Measurements from ENCODE around the gene MPP7. TPM values are rescaled to one million over a fixed set of nuclear protein-coding genes. Genes with fewer than 3 reads are reported as not detected.

The MPP7 gene
- polyA plus RNA-seq, 1 experiment, result 1.0 TPM

GRCh38 chr10:28294169-28294532 is 8.7 kb downstream of the MPP7 start:
- TF ChIP-seq, protein P1, sequence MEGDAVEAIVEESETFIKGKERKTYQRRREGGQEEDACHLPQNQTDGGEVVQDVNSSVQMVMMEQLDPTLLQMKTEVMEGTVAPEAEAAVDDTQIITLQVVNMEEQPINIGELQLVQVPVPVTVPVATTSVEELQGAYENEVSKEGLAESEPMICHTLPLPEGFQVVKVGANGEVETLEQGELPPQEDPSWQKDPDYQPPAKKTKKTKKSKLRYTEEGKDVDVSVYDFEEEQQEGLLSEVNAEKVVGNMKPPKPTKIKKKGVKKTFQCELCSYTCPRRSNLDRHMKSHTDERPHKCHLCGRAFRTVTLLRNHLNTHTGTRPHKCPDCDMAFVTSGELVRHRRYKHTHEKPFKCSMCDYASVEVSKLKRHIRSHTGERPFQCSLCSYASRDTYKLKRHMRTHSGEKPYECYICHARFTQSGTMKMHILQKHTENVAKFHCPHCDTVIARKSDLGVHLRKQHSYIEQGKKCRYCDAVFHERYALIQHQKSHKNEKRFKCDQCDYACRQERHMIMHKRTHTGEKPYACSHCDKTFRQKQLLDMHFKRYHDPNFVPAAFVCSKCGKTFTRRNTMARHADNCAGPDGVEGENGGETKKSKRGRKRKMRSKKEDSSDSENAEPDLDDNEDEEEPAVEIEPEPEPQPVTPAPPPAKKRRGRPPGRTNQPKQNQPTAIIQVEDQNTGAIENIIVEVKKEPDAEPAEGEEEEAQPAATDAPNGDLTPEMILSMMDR (IDR thresholded peaks at IDR 0.05; ENCODE audit: insufficient read depth, low read depth, low read length), result no peak
- Histone ChIP-seq H3K4me3 (ENCODE audit: low read depth, low read length) (no peak overlapping the region), H3K36me3 (ENCODE audit: control insufficient read depth, insufficient read depth, low read length) (no peaks in the 10 kb centered on the region), H3K27me3 (ENCODE audit: control insufficient read depth, insufficient read depth, low read length) (0 out of 2 replicates have a peak, but pooled peaks cover 4% of the 10 kb centered on the region)
- no peak for DNase-seq (ENCODE audit: low read depth)
- ChIA-PET POLR2A (no interaction called here), CTCF (interaction anchor here (1.0 to 1.1 kb wide), 2 partner anchors 47 to 87 kb away, joined by 3 to 4 read pairs; no protein-coding TSS in a partner anchor)

DNA sequence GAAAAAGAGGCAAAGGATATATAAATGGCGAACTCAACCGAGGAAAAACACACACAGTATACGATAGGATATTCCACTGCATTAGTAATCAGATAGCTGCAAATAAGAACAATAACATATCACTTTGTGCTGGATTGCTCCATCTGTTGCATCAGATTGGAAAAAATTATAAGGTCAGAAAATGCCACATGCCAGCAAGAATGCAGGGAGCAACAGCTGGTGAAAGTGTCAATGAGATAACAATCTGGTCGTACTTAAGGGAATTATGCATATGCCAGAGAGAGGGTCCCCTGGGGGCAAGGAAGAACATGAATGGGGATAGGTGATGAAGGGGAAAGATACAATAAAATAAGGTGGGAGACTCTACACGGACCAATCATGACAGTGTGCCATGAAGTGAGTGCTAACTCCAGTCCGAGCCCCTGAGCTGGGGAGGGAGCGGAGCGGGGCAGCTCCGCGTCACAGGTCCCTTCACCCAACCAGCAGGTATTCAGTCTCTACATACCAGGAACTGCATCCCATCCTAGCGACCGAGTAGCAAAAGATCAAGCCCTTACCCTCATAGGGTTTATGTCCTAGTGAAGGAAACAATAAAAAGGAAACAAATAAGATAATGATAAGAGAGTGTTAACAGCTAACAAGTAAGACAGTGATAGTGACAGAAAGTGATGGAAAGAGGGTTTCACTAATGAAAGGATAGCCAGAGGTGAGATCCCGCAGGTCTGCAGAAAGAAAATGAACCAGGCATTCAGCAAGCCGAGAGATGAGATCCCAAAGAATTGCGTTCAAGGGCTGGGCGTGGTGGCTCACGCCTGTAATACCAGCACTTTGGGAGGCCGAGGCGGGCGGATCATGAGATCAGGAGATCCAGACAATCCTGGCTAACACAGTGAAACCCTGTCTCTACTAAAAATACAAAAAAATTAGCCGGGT is 9.4 kb downstream of the MPP7 start:
- Histone ChIP-seq H3K27me3 (ENCODE audit: control insufficient read depth, insufficient read depth, low read length) (0 out of 2 replicates have a peak, but pooled peaks cover 4% of the 10 kb centered on the region), H3K4me3 (ENCODE audit: low read depth, low read length) (no peak overlapping the region), H3K36me3 (ENCODE audit: control insufficient read depth, insufficient read depth, low read length) (no peaks in the 10 kb centered on the region)
- TF ChIP-seq, protein P1 (IDR thresholded peaks at IDR 0.05; ENCODE audit: insufficient read depth, low read depth, low read length), result no peak
- DNase-seq (ENCODE audit: low read depth), result no peak
- ChIA-PET POLR2A (no interaction called here), CTCF (interaction anchor here (1.0 to 1.1 kb wide), 2 partner anchors 46 to 88 kb away, joined by 3 to 4 read pairs; no protein-coding TSS in a partner anchor)

GRCh38 chr10:28291881-28292297 is 11.0 kb downstream of the MPP7 start:
- Histone ChIP-seq H3K27me3 (ENCODE audit: control insufficient read depth, insufficient read depth, low read length) (0 out of 2 replicates have a peak, but pooled peaks cover 4% of the 10 kb centered on the region), H3K4me3 (ENCODE audit: low read depth, low read length) (no peak overlapping the region), H3K36me3 (ENCODE audit: control insufficient read depth, insufficient read depth, low read length) (no peaks in the 10 kb centered on the region)
- TF ChIP-seq, protein P1 (IDR thresholded peaks at IDR 0.05; ENCODE audit: insufficient read depth, low read depth, low read length), result no peak
- CTCF ChIA-PET, result interaction anchor here (1.2 to 1.5 kb wide), 2 partner anchors 9 to 10 kb away, joined by 3 to 4 read pairs; no protein-coding TSS in a partner anchor
- POLR2A ChIA-PET, result no interaction called here
- peak; percentile 53 for DNase-seq (ENCODE audit: low read depth)

DNA sequence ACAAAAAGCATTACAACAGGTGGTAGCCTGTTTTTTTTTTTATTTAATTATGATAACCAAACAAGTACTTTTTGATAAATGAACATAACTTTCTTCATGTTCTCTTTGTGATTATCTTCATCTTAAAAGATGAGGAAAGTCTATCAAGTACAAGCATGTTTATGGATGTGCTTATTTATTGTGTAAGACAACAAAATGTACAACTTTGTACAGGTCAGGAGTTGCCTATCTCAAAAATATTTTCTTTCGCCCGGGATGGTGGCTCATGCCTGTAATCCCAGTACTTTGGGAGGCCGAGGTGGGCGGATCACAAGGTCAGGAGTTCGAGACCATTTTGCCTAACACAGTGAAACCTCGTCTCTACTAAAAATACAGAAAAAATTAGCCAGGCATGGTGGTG is 17.0 kb downstream of the MPP7 start:
- DNase-seq (ENCODE audit: low read depth), result no peak
- CTCF ChIA-PET, result no interaction called here
- no peak overlapping the region for H3K4me3 ChIP-seq (ENCODE audit: low read depth, low read length)
- no peaks in the 10 kb centered on the region for H3K27me3 ChIP-seq (ENCODE audit: control insufficient read depth, insufficient read depth, low read length)
- H3K36me3 ChIP-seq (ENCODE audit: control insufficient read depth, insufficient read depth, low read length), result no peaks in the 10 kb centered on the region
- TF ChIP-seq, protein P1 (IDR thresholded peaks at IDR 0.05; ENCODE audit: insufficient read depth, low read depth, low read length), result no peak
- POLR2A ChIA-PET, result no interaction called here

- Histone ChIP-seq H3K27me3 (ENCODE audit: control insufficient read depth, insufficient read depth, low read length) (no peaks in the 10 kb centered on the region), H3K36me3 (ENCODE audit: control insufficient read depth, insufficient read depth, low read length) (no peaks in the 10 kb centered on the region), H3K4me3 (ENCODE audit: low read depth, low read length) (no peak overlapping the region)
- CTCF ChIA-PET, result interaction anchor here (2.5 kb wide), 1 partner anchor 97 kb away, joined by 8 read pairs; no protein-coding TSS in a partner anchor
- POLR2A ChIA-PET, result no interaction called here
- no peak for DNase-seq (ENCODE audit: low read depth)
- TF ChIP-seq, protein P1 (IDR thresholded peaks at IDR 0.05; ENCODE audit: insufficient read depth, low read depth, low read length), result no peak
Measured at GRCh38 chr10:28284126-28284525, 18.7 kb downstream of the MPP7 start.

Measured in BJ (cell line).